OCI-LY7 (cell line): ENCODE results near the gene C5AR2. TPM values are rescaled to one million over a fixed set of nuclear protein-coding genes. Genes with fewer than 3 reads are reported as not detected.
A peak's percentile ranks its signal among the peaks of the same experiment; 100 is the strongest.

ENCODE experiments used
- BruUV-seq: library from RNA; stranded (reverse); fragments of 400-500 nt; replicated peaks from 2 replicates; lab custom pipeline; 2021; lab: Mats Ljungman, UMichigan
- CTCF ChIA-PET: fragments of 300-600 bp; sonication (Branson Sonifier 250); formaldehyde crosslinking; loops from one replicate; lab custom pipeline; 2022; ENCODE audit warnings: antibody characterized with exemption; ENCODE audit not compliant: unreplicated experiment; lab: Charles Lee
- POLR2A ChIA-PET: fragments of 300-600 bp; sonication (Branson Sonifier 250); formaldehyde crosslinking; loops from one replicate; lab custom pipeline; 2022; ENCODE audit warnings: antibody characterized with exemption; lab: Charles Lee
- DNase-seq: peaks from one replicate; pipeline ENCODE4 v3.0.0-alpha.2; 2015; ENCODE audit warnings: low spot score
- H2AFZ ChIP-seq: fragments of 200-600 bp; sonication (generic), shearing (Covaris generic); 2 replicates; pipeline ENCODE4 v1.6.1; 2014; ENCODE audit warnings: mild to moderate bottlenecking, antibody characterized with exemption, low read length, moderate library complexity
- H3K27ac ChIP-seq: fragments of 200-600 bp; sonication (generic); 2 replicates; pipeline ENCODE4 v1.5.1; 2014; ENCODE audit warnings: mixed run types, low read depth, mild to moderate bottlenecking, moderate library complexity, low read length, inconsistent platforms; ENCODE audit not compliant: poor library complexity, severe bottlenecking
- H3K36me3 ChIP-seq: fragments of 200-600 bp; sonication (generic); 2 replicates; pipeline ENCODE4 v1.6.1; 2014; ENCODE audit warnings: mild to moderate bottlenecking, antibody characterized with exemption, low read length, moderate library complexity, mixed read lengths; ENCODE audit not compliant: insufficient read depth
- H3K4me1 ChIP-seq: fragments of 200-600 bp; sonication (generic); 2 replicates; pipeline ENCODE4 v1.5.1; 2014; ENCODE audit warnings: mild to moderate bottlenecking, low read length; ENCODE audit not compliant: insufficient read depth, poor library complexity, severe bottlenecking
- H3K4me2 ChIP-seq: fragments of 200-600 bp; sonication (generic); 2 replicates; pipeline ENCODE4 v1.6.1; 2014; ENCODE audit warnings: mild to moderate bottlenecking, low read length
- H3K4me3 ChIP-seq: fragments of 200-600 bp; sonication (generic); 2 replicates; pipeline ENCODE4 v1.5.1; 2014; ENCODE audit warnings: mild to moderate bottlenecking, low read depth, low read length; ENCODE audit not compliant: poor library complexity, severe bottlenecking
- H3K79me2 ChIP-seq: fragments of 200-600 bp; sonication (generic); 2 replicates; pipeline ENCODE4 v1.6.1; 2016; ENCODE audit warnings: low read depth, mild to moderate bottlenecking, low read length, moderate library complexity, mixed read lengths; ENCODE audit not compliant: insufficient read depth
- H3K9me2 ChIP-seq: fragments of 200-600 bp; sonication (generic); 2 replicates; pipeline ENCODE4 v1.6.1; 2016; ENCODE audit warnings: mild to moderate bottlenecking, low read length, mixed read lengths; ENCODE audit not compliant: insufficient read depth
- H3K9me3 ChIP-seq: fragments of 200-600 bp; sonication (generic); 2 replicates; pipeline ENCODE4 v1.6.1; 2014; ENCODE audit warnings: mild to moderate bottlenecking, mixed run types, low read length, mixed read lengths
- H4K20me1 ChIP-seq: fragments of 200-600 bp; sonication (generic); 2 replicates; pipeline ENCODE4 v1.6.1; 2014; ENCODE audit warnings: mild to moderate bottlenecking, antibody characterized with exemption, low read length, moderate library complexity, mixed read lengths; ENCODE audit not compliant: insufficient read depth
- EZH2phosphoT487 ChIP-seq: fragments of 200-600 bp; sonication (generic); IDR thresholded peaks from 2 replicates; pipeline ENCODE4 v1.6.1; 2018; ENCODE audit warnings: low read depth, borderline replicate concordance, mild to moderate bottlenecking, mixed run types, antibody characterized with exemption, low read length, moderate library complexity, mixed read lengths
- intact Hi-C: fragments of 100-400 bp; cut with micrococcal nuclease; formaldehyde crosslinking; loops from one replicate; pipeline ENCODE4 v1.10.0; 2022; ENCODE audit not compliant: unreplicated experiment
- total RNA-seq, 2 experiments: library from RNA; depleted of rRNA in 1 of 2; stranded (reverse); fragments of >200 nt in 1 of 2; shearing (Covaris generic) in 1 of 2; gene quantifications; 2 replicates each; pipeline ENCODE4 v1.2.3, GENCODE V29; 2014 to 2022
- TF ChIP-seq, protein P1 (sequence below): fragments of 200-600 bp; sonication (generic); conservative IDR thresholded peaks from 2 replicates; pipeline ENCODE4 v1.5.1; 2014; ENCODE audit warnings: mild to moderate bottlenecking, antibody characterized with exemption, low read length, moderate library complexity, mixed read lengths

C5AR2 gene
- total RNA-seq, 2 experiments from 2014 or later, result 2.6 to 2.9 TPM

DNA sequence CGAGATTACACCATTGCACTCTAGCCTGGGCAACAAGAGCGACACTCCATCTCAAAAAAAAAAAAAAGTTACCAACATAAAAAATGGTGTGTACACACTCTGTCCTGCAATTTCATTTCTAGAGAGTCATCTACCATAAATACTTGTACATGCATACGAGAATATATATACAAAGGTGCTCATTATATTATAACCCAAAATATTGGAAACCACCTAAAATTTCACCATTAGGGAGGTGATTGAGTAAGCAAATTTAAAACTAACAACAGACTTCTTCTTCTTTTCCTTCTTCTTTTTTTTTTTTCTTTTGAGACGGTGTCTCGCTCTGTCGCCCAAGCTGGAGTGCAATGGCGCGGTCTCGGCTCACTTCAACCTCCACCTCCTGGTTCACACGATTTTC is 29.7 kb upstream of the C5AR2 start:
- Histone ChIP-seq H3K79me2 (no peaks in the 10 kb centered on the region), H3K4me2 (no peak overlapping the region), H3K4me1 (peaks cover 8% of the 10 kb centered on the region), H3K36me3 (no peaks in the 10 kb centered on the region), H2AFZ (no peak overlapping the region), H3K9me3 (no peaks in the 10 kb centered on the region), H4K20me1 (no peaks in the 10 kb centered on the region), H3K4me3 (no peak overlapping the region), H3K27ac (no peak overlapping the region), H3K9me2 (no peaks in the 10 kb centered on the region)
- BruUV-seq, result no TSS peak
- TF ChIP-seq, protein P1, sequence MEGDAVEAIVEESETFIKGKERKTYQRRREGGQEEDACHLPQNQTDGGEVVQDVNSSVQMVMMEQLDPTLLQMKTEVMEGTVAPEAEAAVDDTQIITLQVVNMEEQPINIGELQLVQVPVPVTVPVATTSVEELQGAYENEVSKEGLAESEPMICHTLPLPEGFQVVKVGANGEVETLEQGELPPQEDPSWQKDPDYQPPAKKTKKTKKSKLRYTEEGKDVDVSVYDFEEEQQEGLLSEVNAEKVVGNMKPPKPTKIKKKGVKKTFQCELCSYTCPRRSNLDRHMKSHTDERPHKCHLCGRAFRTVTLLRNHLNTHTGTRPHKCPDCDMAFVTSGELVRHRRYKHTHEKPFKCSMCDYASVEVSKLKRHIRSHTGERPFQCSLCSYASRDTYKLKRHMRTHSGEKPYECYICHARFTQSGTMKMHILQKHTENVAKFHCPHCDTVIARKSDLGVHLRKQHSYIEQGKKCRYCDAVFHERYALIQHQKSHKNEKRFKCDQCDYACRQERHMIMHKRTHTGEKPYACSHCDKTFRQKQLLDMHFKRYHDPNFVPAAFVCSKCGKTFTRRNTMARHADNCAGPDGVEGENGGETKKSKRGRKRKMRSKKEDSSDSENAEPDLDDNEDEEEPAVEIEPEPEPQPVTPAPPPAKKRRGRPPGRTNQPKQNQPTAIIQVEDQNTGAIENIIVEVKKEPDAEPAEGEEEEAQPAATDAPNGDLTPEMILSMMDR, result no peak
- no peak for TF ChIP-seq EZH2phosphoT487
- intact Hi-C loops, result no loop called here
- ChIA-PET POLR2A (no interaction called here), CTCF (no interaction called here)
- DNase-seq, result no peak

DNA sequence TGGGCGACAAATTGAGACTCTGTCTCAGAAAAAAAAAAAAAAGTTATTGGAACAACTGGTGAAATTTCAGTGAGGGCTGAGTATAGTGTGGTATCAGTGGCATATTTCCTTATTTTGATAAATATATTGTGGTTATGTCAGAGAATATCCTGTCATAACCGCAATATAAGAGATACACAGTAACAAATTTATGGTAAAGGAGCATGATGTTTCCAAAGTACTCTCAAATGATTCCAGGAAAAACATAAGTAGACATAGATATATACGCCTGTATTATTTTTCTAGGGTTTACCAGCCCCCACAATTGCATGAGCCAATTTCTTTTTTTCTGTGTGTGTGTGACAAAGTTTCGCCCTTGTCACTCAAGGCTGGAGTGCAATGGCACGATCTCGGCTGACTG is 28.0 kb upstream of the C5AR2 start:
- no TSS peak for BruUV-seq
- POLR2A ChIA-PET, result no interaction called here

DNA sequence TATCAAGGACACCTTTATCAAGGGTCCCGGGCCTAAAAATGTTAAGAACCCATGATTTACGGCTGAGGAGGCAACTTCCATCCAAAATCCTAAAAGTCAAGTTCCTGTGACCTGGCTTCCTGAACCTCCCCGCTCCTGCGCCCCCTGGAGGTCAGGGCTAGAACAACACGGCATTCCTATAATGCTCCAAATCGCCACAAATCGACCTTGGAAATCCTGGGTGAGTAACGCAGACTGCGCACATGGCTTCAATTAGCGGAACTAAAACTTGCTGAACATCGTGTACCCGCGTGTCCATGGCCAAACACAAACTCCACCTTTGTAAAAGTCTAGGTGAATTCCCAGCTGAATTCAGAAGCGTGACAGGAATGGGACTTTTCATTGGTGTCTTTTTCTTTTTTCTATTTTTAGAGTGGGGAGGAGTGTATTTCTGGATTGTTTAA is 26.6 kb upstream of the C5AR2 start:
- H3K4me3 ChIP-seq, result no peak overlapping the region
- H3K9me2 ChIP-seq, result no peaks in the 10 kb centered on the region
- no peaks in the 10 kb centered on the region for H4K20me1 ChIP-seq
- intact Hi-C loops, result no loop called here
- H3K79me2 ChIP-seq, result no peaks in the 10 kb centered on the region
- H3K27ac ChIP-seq, result no peak overlapping the region
- no peaks in the 10 kb centered on the region for H3K9me3 ChIP-seq
- no peak overlapping the region for H3K4me2 ChIP-seq
- TF ChIP-seq, protein P1, result peak; percentile 99
- TF ChIP-seq EZH2phosphoT487, result no peak
- CTCF ChIA-PET, result no interaction called here
- H2AFZ ChIP-seq, result no peak overlapping the region
- no TSS peak for BruUV-seq
- POLR2A ChIA-PET, result no interaction called here
- no peaks in the 10 kb centered on the region for H3K36me3 ChIP-seq
- H3K4me1 ChIP-seq, result no peaks in the 10 kb centered on the region
- peak; percentile 59 for DNase-seq

More for the DNA sequence above, 28.0 kb upstream of the C5AR2 start:
- no peak for DNase-seq
- H3K4me3 ChIP-seq, result no peak overlapping the region
- H3K27ac ChIP-seq, result no peak overlapping the region
- H3K9me2 ChIP-seq, result no peaks in the 10 kb centered on the region
- H3K4me1 ChIP-seq, result peaks cover 8% of the 10 kb centered on the region
- H3K79me2 ChIP-seq, result no peaks in the 10 kb centered on the region
- TF ChIP-seq, protein P1, result no peak
- no peak for TF ChIP-seq EZH2phosphoT487
- no peaks in the 10 kb centered on the region for H3K9me3 ChIP-seq
- H3K4me2 ChIP-seq, result no peak overlapping the region
- intact Hi-C loops, result no loop called here
- no peaks in the 10 kb centered on the region for H3K36me3 ChIP-seq
- CTCF ChIA-PET, result no interaction called here
- no peak overlapping the region for H2AFZ ChIP-seq
- H4K20me1 ChIP-seq, result no peaks in the 10 kb centered on the region
